GM18498 (cell line): ENCODE results near the gene SFXN2.
"Not testable (repeated sequence)": the region's sequence is repeated elsewhere in the genome, so short reads cannot be mapped to it uniquely, and the experiment has no call there.

Experiments used
- ATAC-seq: cut with Tn5 transposase; IDR thresholded peaks from one replicate; pipeline ENCODE4 v1.9.1; 2021; ENCODE audit warnings: mild to moderate bottlenecking, moderate library complexity; ENCODE audit not compliant: unreplicated experiment

SFXN2 gene

GRCh38 chr10:102752266-102752930, 38.0 kb downstream of the SFXN2 start:
- ATAC-seq = no peak

- ATAC-seq = no peak
Observed at GRCh38 chr10:102752934-102753664, 38.7 kb downstream of the SFXN2 start.

- no peak for ATAC-seq
Observed at GRCh38 chr10:102753718-102754117, 39.3 kb downstream of the SFXN2 start.

GRCh38 chr10:102757323-102757722, 42.9 kb downstream of the SFXN2 start:
- no peak for ATAC-seq

- no peak for ATAC-seq
Observed at GRCh38 chr10:102758240-102758932, 44.0 kb downstream of the SFXN2 start.

GRCh38 chr10:102758933-102759262, 44.5 kb downstream of the SFXN2 start:
- ATAC-seq = not testable (repeated sequence)

GRCh38 chr10:102759497-102760210, 45.2 kb downstream of the SFXN2 start:
- ATAC-seq = no peak

GRCh38 chr10:102761981-102762380, 47.5 kb downstream of the SFXN2 start:
- ATAC-seq = no peak

GRCh38 chr10:102762401-102763015, 48.1 kb downstream of the SFXN2 start:
- ATAC-seq = no peak

GRCh38 chr10:102763037-102763607, 48.7 kb downstream of the SFXN2 start:
- no peak for ATAC-seq

GRCh38 chr10:102764470-102765161, 50.2 kb downstream of the SFXN2 start:
- ATAC-seq = no peak

GRCh38 chr10:102765336-102765735, 50.9 kb downstream of the SFXN2 start:
- ATAC-seq = no peak

GRCh38 chr10:102767428-102768160, 53.2 kb downstream of the SFXN2 start:
- no peak for ATAC-seq

GRCh38 chr10:102769375-102770107, 55.1 kb downstream of the SFXN2 start:
- ATAC-seq = no peak

- ATAC-seq = no peak
Observed at GRCh38 chr10:102770108-102770482, 55.7 kb downstream of the SFXN2 start.

GRCh38 chr10:102770792-102771191, 56.4 kb downstream of the SFXN2 start:
- ATAC-seq = no peak

- ATAC-seq = no peak
Observed at GRCh38 chr10:102773320-102773719, 58.9 kb downstream of the SFXN2 start.

GRCh38 chr10:102773986-102774385, 59.5 kb downstream of the SFXN2 start:
- no peak for ATAC-seq
